ENCODE data around the gene DUOXA1. TPM values are rescaled to one million over a fixed set of nuclear protein-coding genes. Genes with fewer than 3 reads are reported as not detected.

DUOXA1 gene
- total and polyA plus RNA-seq, 5 donors from 2014 or later = not detected

DNA sequence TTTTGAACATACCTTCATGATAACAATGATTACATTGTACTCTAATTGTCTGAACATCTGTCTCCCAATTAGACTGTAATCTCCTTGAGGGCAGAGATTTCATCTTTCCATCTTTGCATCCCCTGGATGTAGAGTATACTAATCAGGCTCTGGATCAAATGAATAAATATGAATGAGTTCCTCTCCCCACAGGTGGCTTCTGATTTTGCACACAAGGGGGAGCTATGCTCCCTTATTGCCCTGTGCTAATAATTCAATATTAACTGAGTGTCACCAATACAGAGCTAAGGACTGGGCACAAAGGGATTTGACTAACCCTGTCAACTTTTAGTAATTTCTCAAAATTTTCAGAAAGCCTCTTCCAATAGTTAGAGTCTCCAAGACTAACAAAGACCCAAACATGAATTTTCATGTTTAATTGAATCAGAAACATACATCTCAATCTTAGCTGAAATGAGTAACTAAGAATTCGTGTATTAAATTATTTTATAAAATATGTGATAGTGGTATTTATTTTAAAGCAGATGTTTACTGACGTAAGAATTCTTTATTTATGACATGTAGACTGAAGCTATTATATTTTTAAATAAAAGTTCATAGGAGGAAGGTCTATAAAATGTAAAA, 3.0 kb downstream of the DUOXA1 start:
- Histone ChIP-seq H3K4me3 (ENCODE audit: low read depth, low read length) (no peak overlapping the region), H3K27me3 (ENCODE audit: control insufficient read depth, insufficient read depth, low read length) (peaks cover 47% of the 10 kb centered on the region), H3K9me3 (ENCODE audit: control insufficient read depth in 2 of 2, low read length in 2 of 2) (no peaks in the 10 kb centered on the region), H3K36me3 (ENCODE audit: control insufficient read depth, insufficient read depth, low read length) (no peaks in the 10 kb centered on the region), H3K27ac (ENCODE audit: insufficient read depth, low read length, poor library complexity, severe bottlenecking) (no peak overlapping the region), H3K4me1 (ENCODE audit: control insufficient read depth, insufficient read depth, low read length, poor library complexity, severe bottlenecking) (peaks cover 9% of the 10 kb centered on the region)
- ATAC-seq (ENCODE audit: low read depth in 2 of 2) (peak; percentile 57 to 70), DNase-seq (peak; percentile 20 to 50 (median 47))
- peak overlapping the region in 1 of 3 donors; percentile 16 for H3K27ac Mint-ChIP-seq
- peaks cover 0 to 1% (median 0%) of the 10 kb centered on the region in 7 donors for H3K9me3 Mint-ChIP-seq
- peaks cover 53% of the 10 kb centered on the region for H3K27me3 Mint-ChIP-seq
- H3K4me3 Mint-ChIP-seq = no peak overlapping the region
- H3K4me1 Mint-ChIP-seq = peaks cover 0 to 14% (median 2%) of the 10 kb centered on the region in 4 donors
- H3K36me3 Mint-ChIP-seq = no peaks in the 10 kb centered on the region

DNA sequence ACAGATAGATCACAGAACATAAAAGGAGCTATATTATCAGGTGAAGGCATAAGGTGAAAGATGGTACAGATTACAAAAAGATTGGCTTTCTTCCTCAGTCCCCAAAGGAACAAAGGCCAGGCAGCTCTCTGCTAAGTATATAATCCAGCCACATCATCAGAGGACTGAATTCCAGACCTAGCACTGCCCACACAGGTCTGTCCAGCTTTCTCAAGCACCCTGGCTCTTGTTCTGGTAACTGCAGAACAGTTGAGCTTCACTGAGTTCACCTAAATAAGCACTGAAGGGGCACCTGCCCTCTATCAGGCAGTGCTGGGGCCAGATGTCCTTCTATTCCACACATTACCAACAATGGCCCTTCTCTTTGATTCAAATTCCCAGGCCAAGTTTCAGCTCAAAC, 6.3 kb downstream of the DUOXA1 start:
- Histone ChIP-seq H3K27me3 (ENCODE audit: control insufficient read depth, insufficient read depth, low read length) (peaks cover 32% of the 10 kb centered on the region), H3K9me3 (ENCODE audit: control insufficient read depth in 2 of 2, low read length in 2 of 2) (no peaks in the 10 kb centered on the region), H3K36me3 (ENCODE audit: control insufficient read depth, insufficient read depth, low read length) (no peaks in the 10 kb centered on the region), H3K27ac (ENCODE audit: insufficient read depth, low read length, poor library complexity, severe bottlenecking) (no peak overlapping the region), H3K4me1 (ENCODE audit: control insufficient read depth, insufficient read depth, low read length, poor library complexity, severe bottlenecking) (no peaks in the 10 kb centered on the region), H3K4me3 (ENCODE audit: low read depth, low read length) (no peak overlapping the region)
- no peak for ATAC-seq (ENCODE audit: low read depth in 2 of 2)
- Mint-ChIP-seq H3K27ac (no peak overlapping the region), H3K4me3 (no peak overlapping the region), H3K4me1 (peaks cover 0 to 3% (median 0%) of the 10 kb centered on the region in 4 donors), H3K27me3 (peaks cover 56% of the 10 kb centered on the region), H3K36me3 (no peaks in the 10 kb centered on the region), H3K9me3 (peaks cover 0 to 1% (median 0%) of the 10 kb centered on the region in 7 donors)
- no peak for DNase-seq

GRCh38 chr15:45122719-45123118, 7.0 kb downstream of the DUOXA1 start:
- no peak for DNase-seq
- H3K27me3 Mint-ChIP-seq = peaks cover 57% of the 10 kb centered on the region
- Histone ChIP-seq H3K27ac (ENCODE audit: insufficient read depth, low read length, poor library complexity, severe bottlenecking) (no peak overlapping the region), H3K4me3 (ENCODE audit: low read depth, low read length) (no peak overlapping the region), H3K4me1 (ENCODE audit: control insufficient read depth, insufficient read depth, low read length, poor library complexity, severe bottlenecking) (peaks cover 4% of the 10 kb centered on the region), H3K9me3 (ENCODE audit: control insufficient read depth in 2 of 2, low read length in 2 of 2) (no peaks in the 10 kb centered on the region), H3K36me3 (ENCODE audit: control insufficient read depth, insufficient read depth, low read length) (no peaks in the 10 kb centered on the region), H3K27me3 (ENCODE audit: control insufficient read depth, insufficient read depth, low read length) (peaks cover 25% of the 10 kb centered on the region)
- ATAC-seq (ENCODE audit: low read depth in 2 of 2) = no peak
- H3K9me3 Mint-ChIP-seq = peaks cover 0 to 3% (median 0%) of the 10 kb centered on the region in 7 donors
- H3K4me1 Mint-ChIP-seq = peaks cover 0 to 6% (median 5%) of the 10 kb centered on the region in 4 donors
- no peak overlapping the region for H3K27ac Mint-ChIP-seq
- no peak overlapping the region for H3K4me3 Mint-ChIP-seq
- no peaks in the 10 kb centered on the region for H3K36me3 Mint-ChIP-seq

DNA sequence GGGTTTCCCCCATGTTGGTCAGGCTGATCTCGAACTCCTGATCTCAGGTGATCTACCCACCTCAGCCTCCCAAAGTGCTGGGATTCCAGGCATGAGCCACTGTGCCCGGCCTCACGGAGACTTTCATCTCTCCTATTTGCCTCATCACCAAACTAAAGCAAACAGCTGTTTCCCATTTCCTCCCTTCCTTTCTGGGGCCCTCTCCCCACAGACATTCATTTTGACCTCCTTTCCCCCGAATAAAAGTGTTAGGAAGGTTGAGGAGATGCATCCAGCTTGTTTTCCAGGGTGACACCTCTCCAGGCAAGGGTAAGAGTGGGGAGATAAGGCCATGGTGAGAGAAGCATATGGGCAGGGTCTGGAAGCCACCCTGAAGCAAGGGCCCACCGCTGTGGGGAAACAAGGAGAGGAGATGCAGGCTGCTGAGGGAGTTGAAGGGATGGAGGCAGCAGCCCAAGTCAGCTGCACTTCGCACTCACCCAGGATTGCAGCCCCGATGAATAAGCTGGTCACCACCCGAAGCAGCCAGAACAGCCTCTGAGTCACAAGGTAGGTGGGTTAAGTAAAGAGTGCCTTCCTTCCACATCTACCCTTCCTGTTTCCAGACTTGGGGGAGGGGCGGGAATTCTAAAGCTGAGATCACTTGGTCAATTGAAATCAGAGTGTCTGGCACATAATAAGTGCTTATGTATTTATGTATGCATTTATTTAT, 7.8 kb downstream of the DUOXA1 start:
- DNase-seq = no peak
- H3K4me1 Mint-ChIP-seq = peaks cover 0 to 14% (median 10%) of the 10 kb centered on the region in 4 donors

GRCh38 chr15:45121020-45121419, 8.7 kb downstream of the DUOXA1 start:
- no peak for DNase-seq
- Histone ChIP-seq H3K4me3 (ENCODE audit: low read depth, low read length) (no peak overlapping the region), H3K9me3 (ENCODE audit: control insufficient read depth in 2 of 2, low read length in 2 of 2) (no peaks in the 10 kb centered on the region), H3K4me1 (ENCODE audit: control insufficient read depth, insufficient read depth, low read length, poor library complexity, severe bottlenecking) (peaks cover 20% of the 10 kb centered on the region), H3K27ac (ENCODE audit: insufficient read depth, low read length, poor library complexity, severe bottlenecking) (no peak overlapping the region), H3K27me3 (ENCODE audit: control insufficient read depth, insufficient read depth, low read length) (peaks cover 20% of the 10 kb centered on the region), H3K36me3 (ENCODE audit: control insufficient read depth, insufficient read depth, low read length) (no peaks in the 10 kb centered on the region)
- Mint-ChIP-seq H3K36me3 (no peaks in the 10 kb centered on the region), H3K27ac (peak overlapping the region in 1 of 3 donors; percentile 49), H3K4me3 (no peak overlapping the region), H3K27me3 (peaks cover 62% of the 10 kb centered on the region), H3K9me3 (peaks cover 0 to 3% (median 0%) of the 10 kb centered on the region in 7 donors), H3K4me1 (peaks cover 0 to 20% (median 12%) of the 10 kb centered on the region in 4 donors)
- ATAC-seq (ENCODE audit: low read depth in 2 of 2) = no peak

More for the DNA sequence above, 7.8 kb downstream of the DUOXA1 start:
- Mint-ChIP-seq H3K9me3 (peaks cover 0 to 3% (median 0%) of the 10 kb centered on the region in 7 donors), H3K4me3 (no peak overlapping the region), H3K27ac (no peak overlapping the region), H3K27me3 (peaks cover 61% of the 10 kb centered on the region), H3K36me3 (no peaks in the 10 kb centered on the region)
- Histone ChIP-seq H3K27me3 (ENCODE audit: control insufficient read depth, insufficient read depth, low read length) (peaks cover 23% of the 10 kb centered on the region), H3K4me3 (ENCODE audit: low read depth, low read length) (no peak overlapping the region), H3K4me1 (ENCODE audit: control insufficient read depth, insufficient read depth, low read length, poor library complexity, severe bottlenecking) (peaks cover 12% of the 10 kb centered on the region), H3K9me3 (ENCODE audit: control insufficient read depth in 2 of 2, low read length in 2 of 2) (no peaks in the 10 kb centered on the region), H3K27ac (ENCODE audit: insufficient read depth, low read length, poor library complexity, severe bottlenecking) (no peak overlapping the region), H3K36me3 (ENCODE audit: control insufficient read depth, insufficient read depth, low read length) (no peaks in the 10 kb centered on the region)
- no peak for ATAC-seq (ENCODE audit: low read depth in 2 of 2)

GRCh38 chr15:45120081-45120972, 9.4 kb downstream of the DUOXA1 start:
- peaks cover 21% of the 10 kb centered on the region for H3K4me1 ChIP-seq (ENCODE audit: control insufficient read depth, insufficient read depth, low read length, poor library complexity, severe bottlenecking)
- no peak overlapping the region for H3K4me3 ChIP-seq (ENCODE audit: low read depth, low read length)
- H3K4me1 Mint-ChIP-seq = peaks cover 0 to 23% (median 12%) of the 10 kb centered on the region in 4 donors
- DNase-seq (no peak), ATAC-seq (ENCODE audit: low read depth in 2 of 2) (no peak)
- no peak overlapping the region for H3K27ac Mint-ChIP-seq
- peaks cover 13% of the 10 kb centered on the region for H3K27me3 ChIP-seq (ENCODE audit: control insufficient read depth, insufficient read depth, low read length)
- no peaks in the 10 kb centered on the region for H3K36me3 Mint-ChIP-seq
- H3K4me3 Mint-ChIP-seq = no peak overlapping the region
- peaks cover 63% of the 10 kb centered on the region for H3K27me3 Mint-ChIP-seq
- H3K9me3 Mint-ChIP-seq = peaks cover 0 to 3% (median 0%) of the 10 kb centered on the region in 7 donors
- H3K27ac ChIP-seq (ENCODE audit: insufficient read depth, low read length, poor library complexity, severe bottlenecking) = no peak overlapping the region
- H3K36me3 ChIP-seq (ENCODE audit: control insufficient read depth, insufficient read depth, low read length) = no peaks in the 10 kb centered on the region
- H3K9me3 ChIP-seq (ENCODE audit: control insufficient read depth in 2 of 2, low read length in 2 of 2) = no peaks in the 10 kb centered on the region

DNA sequence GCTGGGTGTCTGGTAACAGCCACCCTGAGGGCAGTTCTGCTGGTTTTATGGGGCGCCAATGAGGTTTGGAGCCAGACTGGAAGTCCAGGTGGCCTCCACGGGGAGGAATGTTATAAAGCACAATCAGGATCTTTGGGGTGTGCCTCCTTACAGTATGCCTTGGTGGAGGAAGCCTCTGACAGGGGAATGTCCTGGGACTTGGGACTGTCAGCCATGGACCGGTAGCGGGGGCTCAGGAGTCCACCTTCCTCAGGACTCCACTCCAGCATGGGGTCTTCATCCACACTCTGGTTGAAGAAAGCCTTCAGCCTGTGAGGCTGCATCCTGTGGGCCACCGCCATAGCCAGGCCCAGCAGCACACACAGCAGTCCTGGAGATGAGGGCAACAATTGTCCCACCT, 10.7 kb downstream of the DUOXA1 start:
- Mint-ChIP-seq H3K4me1 (peaks cover 0 to 31% (median 13%) of the 10 kb centered on the region in 4 donors), H3K27me3 (peaks cover 69% of the 10 kb centered on the region), H3K36me3 (no peaks in the 10 kb centered on the region), H3K4me3 (no peak overlapping the region), H3K9me3 (peaks cover 0 to 3% (median 0%) of the 10 kb centered on the region in 7 donors), H3K27ac (no peak overlapping the region)
- Histone ChIP-seq H3K27ac (ENCODE audit: insufficient read depth, low read length, poor library complexity, severe bottlenecking) (no peak overlapping the region), H3K4me1 (ENCODE audit: control insufficient read depth, insufficient read depth, low read length, poor library complexity, severe bottlenecking) (peaks cover 28% of the 10 kb centered on the region), H3K4me3 (ENCODE audit: low read depth, low read length) (no peak overlapping the region), H3K27me3 (ENCODE audit: control insufficient read depth, insufficient read depth, low read length) (peaks cover 8% of the 10 kb centered on the region), H3K36me3 (ENCODE audit: control insufficient read depth, insufficient read depth, low read length) (no peaks in the 10 kb centered on the region), H3K9me3 (ENCODE audit: control insufficient read depth in 2 of 2, low read length in 2 of 2) (no peaks in the 10 kb centered on the region)
- no peak for DNase-seq
- no peak for ATAC-seq (ENCODE audit: low read depth in 2 of 2)
